Liver (tissue), 9 donors: ENCODE measurements around the gene FKBP15. TPM values are rescaled to one million over a fixed set of nuclear protein-coding genes. Genes with fewer than 3 reads are reported as not detected.

Experiments used
- DNase-seq: peaks from one replicate; pipeline ENCODE4 v3.0.0-alpha.2; 2017; ENCODE audit warnings: low spot score
- H3K27ac ChIP-seq, 2 donors: one replicate each; pipeline ENCODE4 v1.7.0; 2013; ENCODE audit warnings: inconsistent platforms in 2 of 2, low read length in 2 of 2, control low read depth in 1 of 2, low read depth in 1 of 2, mild to moderate bottlenecking in 1 of 2
- H3K27me3 ChIP-seq, 4 donors: one replicate each; pipeline versions ENCODE4 v1.6.1 to v1.7.0; 2013; ENCODE audit warnings: low read length in 3 of 4, inconsistent platforms in 1 of 4, mild to moderate bottlenecking in 1 of 4, moderate library complexity in 1 of 4; ENCODE audit not compliant: control insufficient read depth in 4 of 4, insufficient read depth in 4 of 4
- H3K36me3 ChIP-seq, 4 donors: one replicate each; pipeline versions ENCODE4 v1.6.1 to v1.7.0; 2013; ENCODE audit warnings: low read length in 3 of 4, mild to moderate bottlenecking in 3 of 4, low read depth in 1 of 4, moderate library complexity in 1 of 4; ENCODE audit not compliant: control insufficient read depth in 4 of 4, insufficient read depth in 3 of 4
- H3K4me1 ChIP-seq, 4 donors: one replicate each; pipeline versions ENCODE4 v1.6.1 to v1.7.0; 2013; ENCODE audit warnings: low read length in 3 of 4, mild to moderate bottlenecking in 3 of 4, moderate library complexity in 1 of 4; ENCODE audit not compliant: control insufficient read depth in 4 of 4, insufficient read depth in 4 of 4
- H3K4me3 ChIP-seq, 3 donors: one replicate each; pipeline versions ENCODE4 v1.6.1 to v1.7.0; 2013; ENCODE audit warnings: low read length in 3 of 3, control low read depth in 1 of 3, low read depth in 1 of 3, mild to moderate bottlenecking in 1 of 3
- H3K9ac ChIP-seq, 2 donors: one replicate each; pipeline ENCODE4 v1.7.0; 2013; ENCODE audit warnings: low read length in 2 of 2, mild to moderate bottlenecking in 2 of 2, moderate library complexity in 2 of 2, control low read depth in 1 of 2, low read depth in 1 of 2
- H3K9me3 ChIP-seq, 4 donors: one replicate each; pipeline versions ENCODE4 v1.6.1 to v1.7.0; 2013; ENCODE audit warnings: low read length in 3 of 4; ENCODE audit not compliant: control insufficient read depth in 4 of 4
- FOXA2 ChIP-seq: IDR thresholded peaks from 2 replicates; pipeline ENCODE4 v1.6.1; 2016; ENCODE audit warnings: antibody characterized with exemption
- GABPA ChIP-seq, 2 donors: IDR thresholded peaks in 1 of 2; conservative IDR thresholded peaks in 1 of 2; 2 replicates each; pipeline ENCODE4 v1.6.1; 2016; ENCODE audit warnings: antibody characterized with exemption in 2 of 2, mild to moderate bottlenecking in 1 of 2, moderate library complexity in 1 of 2
- HNF4A ChIP-seq, 2 donors: conservative IDR thresholded peaks; 2 replicates each; pipeline ENCODE4 v1.6.1; 2016; ENCODE audit warnings: antibody characterized with exemption in 2 of 2, mild to moderate bottlenecking in 2 of 2
- JUND ChIP-seq, 2 donors: IDR thresholded peaks; 2 replicates each; pipeline ENCODE4 v1.6.1; 2016; ENCODE audit warnings: antibody characterized with exemption in 2 of 2
- NR2F2 ChIP-seq: IDR thresholded peaks from 2 replicates; pipeline ENCODE4 v1.6.1; 2016; ENCODE audit warnings: antibody characterized with exemption
- TAF1 ChIP-seq: conservative IDR thresholded peaks from 2 replicates; pipeline ENCODE4 v1.6.1; 2016; ENCODE audit warnings: antibody characterized with exemption, mild to moderate bottlenecking
- YY1 ChIP-seq: IDR thresholded peaks from 2 replicates; pipeline ENCODE4 v1.6.1; 2016; ENCODE audit warnings: antibody characterized with exemption, mild to moderate bottlenecking
- WGBS: extraction: QIAGEN DNeasy Blood & Tissue Kit; methylation state at CpG from one replicate; pipeline ENCODE4 v1.1.7; 2013; 5-methylcytosine and 5-hydroxymethylcytosine counted together
- polyA plus RNA-seq, 2 donors: library from polyadenylated mRNA; stranded (reverse) in 1 of 2; unstranded in 1 of 2; fragments of 200-250 nt in 1 of 2; fragments of >200 nt in 1 of 2; fragmentation: Nextera tagmentation in 1 of 2; extraction: Ambion mirVana in 1 of 2; gene quantifications; one replicate each; pipeline versions ENCODE4 v1.2.1 to v1.2.3, GENCODE V29; 2013 to 2015
- total RNA-seq, 2 donors: library from RNA; depleted of rRNA; stranded (reverse); fragments of >200 nt; gene quantifications; one replicate each; pipeline ENCODE4 v1.2.3, GENCODE V29; 2014
- TF ChIP-seq, protein P1 (sequence below): IDR thresholded peaks from 2 replicates; pipeline ENCODE4 v1.6.1; 2016; ENCODE audit warnings: antibody characterized with exemption
- TF ChIP-seq, protein P2 (sequence below): fragments of 150-350 bp; IDR thresholded peaks from 2 replicates; pipeline ENCODE4 v1.5.1; 2017; ENCODE audit warnings: improper control_type of control experiment, low read depth, low read length; ENCODE audit not compliant: missing input control
- TF ChIP-seq, protein P3 (sequence below): IDR thresholded peaks from 2 replicates; pipeline ENCODE4 v1.6.1; 2016; ENCODE audit warnings: antibody characterized with exemption, mild to moderate bottlenecking
- TF ChIP-seq, protein P4 (sequence below): IDR thresholded peaks from 2 replicates; pipeline ENCODE4 v1.6.1; 2016; ENCODE audit warnings: antibody characterized with exemption
- TF ChIP-seq, protein P5 (sequence below): IDR thresholded peaks from 2 replicates; pipeline ENCODE4 v1.6.1; 2016; ENCODE audit warnings: antibody characterized with exemption
- donor health status: healthy.
- donor health status: healthy.
- donor health status: healthy.
- donor health status: healthy.
- donor health status: healthy.

The FKBP15 gene
- total and polyA plus RNA-seq, 4 donors = 6.2 to 18.2 (median 12.9) TPM

DNA sequence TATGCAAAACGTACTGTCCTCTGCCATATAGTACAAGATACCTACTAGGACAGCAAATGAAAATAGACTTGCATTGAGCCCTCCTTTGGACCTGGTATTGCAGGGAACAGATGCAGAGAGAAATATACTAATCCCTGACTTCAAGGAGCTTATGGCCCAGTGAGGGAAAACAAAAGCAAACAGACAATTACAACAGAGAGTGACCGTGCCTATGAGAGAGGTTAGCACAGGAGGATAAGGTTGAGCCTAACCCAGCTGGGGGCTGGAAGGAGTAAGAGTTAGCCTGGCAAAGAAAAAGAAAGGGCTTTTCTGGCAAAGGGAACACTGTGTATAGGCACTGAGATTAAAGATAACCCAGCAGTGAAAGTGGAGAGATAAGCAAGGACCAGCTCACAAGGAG lies 48.8 kb upstream of the FKBP15 start:
- Histone ChIP-seq H3K9me3 (no peaks in the 10 kb centered on the region), H3K27me3 (no peaks in the 10 kb centered on the region), H3K27ac (no peak overlapping the region), H3K36me3 (peaks cover 14 to 33% (median 32%) of the 10 kb centered on the region in 4 donors), H3K4me3 (no peak overlapping the region), H3K9ac (no peak overlapping the region), H3K4me1 (peaks cover 0 to 18% (median 14%) of the 10 kb centered on the region in 4 donors)
- TF ChIP-seq, protein P1, sequence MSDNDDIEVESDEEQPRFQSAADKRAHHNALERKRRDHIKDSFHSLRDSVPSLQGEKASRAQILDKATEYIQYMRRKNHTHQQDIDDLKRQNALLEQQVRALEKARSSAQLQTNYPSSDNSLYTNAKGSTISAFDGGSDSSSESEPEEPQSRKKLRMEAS = no peak
- TF ChIP-seq, protein P2, sequence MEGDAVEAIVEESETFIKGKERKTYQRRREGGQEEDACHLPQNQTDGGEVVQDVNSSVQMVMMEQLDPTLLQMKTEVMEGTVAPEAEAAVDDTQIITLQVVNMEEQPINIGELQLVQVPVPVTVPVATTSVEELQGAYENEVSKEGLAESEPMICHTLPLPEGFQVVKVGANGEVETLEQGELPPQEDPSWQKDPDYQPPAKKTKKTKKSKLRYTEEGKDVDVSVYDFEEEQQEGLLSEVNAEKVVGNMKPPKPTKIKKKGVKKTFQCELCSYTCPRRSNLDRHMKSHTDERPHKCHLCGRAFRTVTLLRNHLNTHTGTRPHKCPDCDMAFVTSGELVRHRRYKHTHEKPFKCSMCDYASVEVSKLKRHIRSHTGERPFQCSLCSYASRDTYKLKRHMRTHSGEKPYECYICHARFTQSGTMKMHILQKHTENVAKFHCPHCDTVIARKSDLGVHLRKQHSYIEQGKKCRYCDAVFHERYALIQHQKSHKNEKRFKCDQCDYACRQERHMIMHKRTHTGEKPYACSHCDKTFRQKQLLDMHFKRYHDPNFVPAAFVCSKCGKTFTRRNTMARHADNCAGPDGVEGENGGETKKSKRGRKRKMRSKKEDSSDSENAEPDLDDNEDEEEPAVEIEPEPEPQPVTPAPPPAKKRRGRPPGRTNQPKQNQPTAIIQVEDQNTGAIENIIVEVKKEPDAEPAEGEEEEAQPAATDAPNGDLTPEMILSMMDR = no peak
- TF ChIP-seq, protein P3, sequence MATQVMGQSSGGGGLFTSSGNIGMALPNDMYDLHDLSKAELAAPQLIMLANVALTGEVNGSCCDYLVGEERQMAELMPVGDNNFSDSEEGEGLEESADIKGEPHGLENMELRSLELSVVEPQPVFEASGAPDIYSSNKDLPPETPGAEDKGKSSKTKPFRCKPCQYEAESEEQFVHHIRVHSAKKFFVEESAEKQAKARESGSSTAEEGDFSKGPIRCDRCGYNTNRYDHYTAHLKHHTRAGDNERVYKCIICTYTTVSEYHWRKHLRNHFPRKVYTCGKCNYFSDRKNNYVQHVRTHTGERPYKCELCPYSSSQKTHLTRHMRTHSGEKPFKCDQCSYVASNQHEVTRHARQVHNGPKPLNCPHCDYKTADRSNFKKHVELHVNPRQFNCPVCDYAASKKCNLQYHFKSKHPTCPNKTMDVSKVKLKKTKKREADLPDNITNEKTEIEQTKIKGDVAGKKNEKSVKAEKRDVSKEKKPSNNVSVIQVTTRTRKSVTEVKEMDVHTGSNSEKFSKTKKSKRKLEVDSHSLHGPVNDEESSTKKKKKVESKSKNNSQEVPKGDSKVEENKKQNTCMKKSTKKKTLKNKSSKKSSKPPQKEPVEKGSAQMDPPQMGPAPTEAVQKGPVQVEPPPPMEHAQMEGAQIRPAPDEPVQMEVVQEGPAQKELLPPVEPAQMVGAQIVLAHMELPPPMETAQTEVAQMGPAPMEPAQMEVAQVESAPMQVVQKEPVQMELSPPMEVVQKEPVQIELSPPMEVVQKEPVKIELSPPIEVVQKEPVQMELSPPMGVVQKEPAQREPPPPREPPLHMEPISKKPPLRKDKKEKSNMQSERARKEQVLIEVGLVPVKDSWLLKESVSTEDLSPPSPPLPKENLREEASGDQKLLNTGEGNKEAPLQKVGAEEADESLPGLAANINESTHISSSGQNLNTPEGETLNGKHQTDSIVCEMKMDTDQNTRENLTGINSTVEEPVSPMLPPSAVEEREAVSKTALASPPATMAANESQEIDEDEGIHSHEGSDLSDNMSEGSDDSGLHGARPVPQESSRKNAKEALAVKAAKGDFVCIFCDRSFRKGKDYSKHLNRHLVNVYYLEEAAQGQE = no peak
- 65% methylated on average over 2 of the region's 2 CpGs for WGBS
- no peak for DNase-seq

DNA sequence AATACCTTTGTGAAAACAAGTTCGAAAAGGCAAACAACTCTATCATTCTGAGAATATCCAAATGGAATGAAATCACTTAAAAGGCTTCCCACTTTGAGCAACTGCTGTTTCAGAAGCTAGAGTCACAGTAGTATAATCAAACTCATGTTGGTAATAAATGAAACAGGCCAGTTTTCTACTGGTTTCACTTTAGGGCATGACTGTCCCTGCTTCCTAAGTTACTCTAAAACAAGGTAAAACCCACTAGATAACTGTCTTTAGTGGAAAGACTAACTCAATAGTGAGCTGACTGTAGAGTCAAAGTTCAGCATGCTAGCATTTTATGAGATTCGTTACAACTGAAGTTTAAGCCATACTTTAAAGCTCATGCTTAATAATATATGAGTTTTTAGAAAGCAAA lies 48.3 kb upstream of the FKBP15 start:
- Histone ChIP-seq H3K9me3 (no peaks in the 10 kb centered on the region), H3K4me1 (peaks cover 0 to 17% (median 13%) of the 10 kb centered on the region in 4 donors), H3K27ac (no peak overlapping the region), H3K27me3 (no peaks in the 10 kb centered on the region), H3K4me3 (no peak overlapping the region), H3K9ac (no peak overlapping the region), H3K36me3 (peaks cover 14 to 36% (median 32%) of the 10 kb centered on the region in 4 donors)
- TF ChIP-seq NR2F2 (no peak), HNF4A (conservative IDR thresholded peaks at IDR 0.05) (peak; percentile 7 to 19)
- no peak for DNase-seq
- 62% methylated on average over 2 of the region's 2 CpGs for WGBS

DNA sequence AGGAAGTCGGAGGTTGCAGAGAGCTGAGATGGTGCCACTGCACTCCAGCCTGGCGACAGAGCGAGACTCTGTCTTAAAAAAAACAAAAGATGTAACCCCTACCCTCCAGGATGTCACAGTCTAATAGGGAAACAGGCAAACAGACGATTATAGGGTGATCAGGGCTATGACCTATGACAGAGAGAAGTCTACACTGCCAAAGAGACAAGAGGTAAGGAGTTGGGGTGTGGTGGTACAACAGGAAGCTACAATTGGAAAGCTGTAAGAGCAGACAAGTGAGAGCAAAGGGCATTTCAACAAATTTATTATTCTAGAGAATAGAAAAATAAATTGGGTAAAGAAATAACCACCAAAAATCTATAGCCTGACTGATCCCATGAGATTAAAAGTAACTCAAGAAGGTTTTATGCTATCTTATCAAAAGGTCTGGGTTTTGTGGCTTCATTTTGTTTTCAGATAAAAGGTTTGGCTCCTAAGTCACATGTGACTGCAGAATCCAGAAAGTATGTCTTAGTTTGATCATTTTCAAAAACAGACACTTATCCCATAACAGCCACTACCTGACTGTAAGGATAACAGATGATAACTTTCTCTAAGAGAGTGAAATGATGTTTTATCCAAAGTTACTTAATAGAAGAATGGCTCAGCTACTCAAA lies 47.0 kb upstream of the FKBP15 start:
- Histone ChIP-seq H3K9ac (no peak overlapping the region), H3K27ac (no peak overlapping the region), H3K4me3 (no peak overlapping the region), H3K4me1 (peaks cover 0 to 11% (median 7%) of the 10 kb centered on the region in 4 donors), H3K27me3 (no peaks in the 10 kb centered on the region), H3K36me3 (peaks cover 14 to 36% (median 31%) of the 10 kb centered on the region in 4 donors), H3K9me3 (no peaks in the 10 kb centered on the region)
- 86% methylated on average over 4 of the region's 4 CpGs for WGBS
- DNase-seq = no peak
- TF ChIP-seq NR2F2 (no peak), GABPA (IDR thresholded peaks at IDR 0.05 in 1 of 2, conservative IDR thresholded peaks at IDR 0.05 in 1 of 2) (no peak), FOXA2 (no peak), TAF1 (no peak), HNF4A (conservative IDR thresholded peaks at IDR 0.05) (no peak), YY1 (no peak), JUND (IDR thresholded peaks at IDR 0.05) (no peak)
- TF ChIP-seq, protein P3 = no peak
- TF ChIP-seq, protein P4, sequence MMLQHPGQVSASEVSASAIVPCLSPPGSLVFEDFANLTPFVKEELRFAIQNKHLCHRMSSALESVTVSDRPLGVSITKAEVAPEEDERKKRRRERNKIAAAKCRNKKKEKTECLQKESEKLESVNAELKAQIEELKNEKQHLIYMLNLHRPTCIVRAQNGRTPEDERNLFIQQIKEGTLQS = no peak
- TF ChIP-seq, protein P5, sequence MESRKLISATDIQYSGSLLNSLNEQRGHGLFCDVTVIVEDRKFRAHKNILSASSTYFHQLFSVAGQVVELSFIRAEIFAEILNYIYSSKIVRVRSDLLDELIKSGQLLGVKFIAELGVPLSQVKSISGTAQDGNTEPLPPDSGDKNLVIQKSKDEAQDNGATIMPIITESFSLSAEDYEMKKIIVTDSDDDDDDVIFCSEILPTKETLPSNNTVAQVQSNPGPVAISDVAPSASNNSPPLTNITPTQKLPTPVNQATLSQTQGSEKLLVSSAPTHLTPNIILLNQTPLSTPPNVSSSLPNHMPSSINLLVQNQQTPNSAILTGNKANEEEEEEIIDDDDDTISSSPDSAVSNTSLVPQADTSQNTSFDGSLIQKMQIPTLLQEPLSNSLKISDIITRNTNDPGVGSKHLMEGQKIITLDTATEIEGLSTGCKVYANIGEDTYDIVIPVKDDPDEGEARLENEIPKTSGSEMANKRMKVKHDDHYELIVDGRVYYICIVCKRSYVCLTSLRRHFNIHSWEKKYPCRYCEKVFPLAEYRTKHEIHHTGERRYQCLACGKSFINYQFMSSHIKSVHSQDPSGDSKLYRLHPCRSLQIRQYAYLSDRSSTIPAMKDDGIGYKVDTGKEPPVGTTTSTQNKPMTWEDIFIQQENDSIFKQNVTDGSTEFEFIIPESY = no peak
